ENCODE data around the gene IGFBP7.

The IGFBP7 gene, protein sequence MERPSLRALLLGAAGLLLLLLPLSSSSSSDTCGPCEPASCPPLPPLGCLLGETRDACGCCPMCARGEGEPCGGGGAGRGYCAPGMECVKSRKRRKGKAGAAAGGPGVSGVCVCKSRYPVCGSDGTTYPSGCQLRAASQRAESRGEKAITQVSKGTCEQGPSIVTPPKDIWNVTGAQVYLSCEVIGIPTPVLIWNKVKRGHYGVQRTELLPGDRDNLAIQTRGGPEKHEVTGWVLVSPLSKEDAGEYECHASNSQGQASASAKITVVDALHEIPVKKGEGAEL

DNA sequence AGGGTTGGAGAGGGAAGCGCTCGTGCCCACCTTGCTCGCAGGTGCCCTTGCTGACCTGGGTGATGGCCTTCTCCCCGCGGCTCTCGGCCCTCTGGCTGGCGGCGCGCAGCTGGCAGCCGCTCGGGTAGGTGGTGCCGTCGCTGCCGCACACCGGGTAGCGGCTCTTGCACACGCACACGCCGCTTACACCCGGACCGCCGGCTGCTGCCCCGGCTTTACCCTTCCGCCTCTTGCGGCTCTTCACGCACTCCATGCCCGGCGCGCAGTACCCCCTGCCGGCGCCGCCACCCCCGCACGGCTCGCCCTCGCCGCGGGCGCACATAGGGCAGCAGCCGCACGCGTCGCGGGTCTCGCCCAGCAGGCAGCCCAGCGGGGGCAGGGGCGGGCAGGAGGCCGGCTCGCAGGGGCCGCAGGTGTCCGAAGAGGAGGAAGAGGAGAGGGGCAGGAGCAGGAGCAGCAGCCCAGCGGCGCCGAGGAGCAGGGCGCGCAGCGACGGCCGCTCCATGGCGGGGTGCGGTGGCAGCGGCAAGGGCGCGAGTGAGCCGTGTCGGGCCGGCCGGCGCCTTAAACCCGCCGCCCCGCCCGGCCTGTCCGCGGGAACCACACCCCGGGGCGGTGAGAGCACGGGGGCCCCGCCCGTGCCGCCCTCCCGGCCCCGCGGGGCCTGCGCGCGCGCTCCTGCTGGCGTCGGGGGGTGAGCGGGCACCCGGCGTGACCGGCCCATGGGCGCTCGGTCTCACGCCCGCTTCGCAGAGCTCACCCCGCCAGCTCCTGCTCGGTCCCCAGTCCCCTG is at the start of gene IGFBP7:
Gene IGFBP7, minus strand, starts transcription at position 539 of the 793 bp plus-strand sequence. Its CDS starts 34 bp downstream, at position 505.
- no peak for DNase-seq

DNA sequence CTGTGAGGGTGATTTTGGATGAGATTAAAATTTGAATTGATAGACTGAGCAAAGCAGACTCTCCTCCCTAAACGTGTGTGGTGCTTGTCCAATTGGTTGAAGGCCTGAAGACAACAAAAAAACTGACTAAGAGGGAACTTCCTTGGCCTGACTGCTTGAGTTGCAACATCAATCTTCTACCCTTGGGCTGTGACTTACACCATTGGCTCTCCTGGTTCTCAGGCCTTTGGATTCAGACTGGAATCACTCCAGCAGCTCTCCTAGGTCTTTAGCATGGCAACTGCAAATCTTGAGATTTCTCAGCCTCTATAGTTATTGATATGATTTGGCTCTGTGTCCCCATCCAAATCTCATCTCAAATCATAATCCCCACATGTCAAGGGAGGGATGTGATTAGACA is 49.7 kb upstream of the IGFBP7 start:
- no peak for DNase-seq

DNA sequence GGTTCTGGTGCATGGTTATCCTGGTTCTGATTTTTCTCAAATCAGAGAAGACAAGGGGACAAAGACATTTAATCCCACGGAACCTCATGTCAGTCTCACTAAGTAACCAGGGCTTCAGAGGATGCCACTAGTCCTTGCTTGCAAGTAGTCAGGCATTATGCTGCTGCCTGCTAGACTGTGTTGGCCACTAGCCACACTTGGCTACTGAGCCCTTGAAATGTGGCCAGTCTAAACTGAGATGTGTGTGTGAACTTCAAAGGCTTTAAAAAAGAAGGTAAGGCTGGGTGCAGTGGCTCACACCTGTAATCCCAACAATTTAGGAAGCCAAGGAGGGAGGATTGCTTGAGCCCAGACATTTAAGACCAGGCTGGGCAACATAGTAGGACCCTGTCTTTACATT is 48.6 kb upstream of the IGFBP7 start:
- DNase-seq, result no peak

DNA sequence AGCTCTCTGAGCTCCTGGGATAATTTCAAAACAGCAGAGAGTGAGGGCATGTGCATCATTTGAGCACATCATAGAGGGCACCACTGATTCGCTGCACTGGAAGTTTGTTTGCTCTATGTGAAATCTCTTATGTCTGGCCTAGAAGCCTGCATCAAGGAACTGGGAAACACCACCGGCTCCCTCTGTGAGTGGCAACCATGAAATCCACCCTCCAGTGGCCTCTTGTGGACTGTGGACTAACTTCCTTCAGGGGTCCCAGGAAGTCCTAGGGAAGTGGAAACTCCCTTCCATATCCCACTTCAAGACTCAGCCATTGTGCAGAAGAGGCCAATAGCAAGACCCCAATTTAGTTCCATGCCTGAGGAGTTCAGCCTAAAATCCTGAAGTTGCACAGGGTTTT is 48.0 kb upstream of the IGFBP7 start:
- DNase-seq, result no peak

DNA sequence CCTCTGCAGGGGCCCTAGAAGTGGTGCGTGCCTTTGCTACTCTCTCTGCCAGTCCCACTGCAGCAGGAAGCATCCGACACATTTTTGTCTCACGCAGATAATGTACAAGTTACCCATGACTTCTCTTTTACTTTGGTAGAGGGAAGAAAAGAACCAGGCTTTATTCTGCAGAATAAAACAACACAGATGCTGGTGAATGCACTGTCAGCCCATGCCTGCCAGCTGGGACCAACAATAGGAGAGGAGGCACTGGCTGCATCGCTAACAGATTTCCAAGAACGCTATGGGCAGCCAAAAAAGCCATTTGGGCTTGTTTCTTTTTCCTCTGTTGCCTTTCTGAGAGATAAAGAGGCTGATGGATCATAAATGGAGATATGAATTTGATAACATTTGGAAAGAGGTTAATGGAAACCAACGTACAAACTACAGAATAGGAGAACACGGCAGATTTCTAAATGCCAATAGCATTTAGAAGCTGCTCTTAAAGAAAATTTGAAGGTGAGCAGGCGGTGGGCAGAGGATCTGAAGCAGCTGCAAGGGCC is 47.5 kb upstream of the IGFBP7 start:
- no peak for DNase-seq

DNA sequence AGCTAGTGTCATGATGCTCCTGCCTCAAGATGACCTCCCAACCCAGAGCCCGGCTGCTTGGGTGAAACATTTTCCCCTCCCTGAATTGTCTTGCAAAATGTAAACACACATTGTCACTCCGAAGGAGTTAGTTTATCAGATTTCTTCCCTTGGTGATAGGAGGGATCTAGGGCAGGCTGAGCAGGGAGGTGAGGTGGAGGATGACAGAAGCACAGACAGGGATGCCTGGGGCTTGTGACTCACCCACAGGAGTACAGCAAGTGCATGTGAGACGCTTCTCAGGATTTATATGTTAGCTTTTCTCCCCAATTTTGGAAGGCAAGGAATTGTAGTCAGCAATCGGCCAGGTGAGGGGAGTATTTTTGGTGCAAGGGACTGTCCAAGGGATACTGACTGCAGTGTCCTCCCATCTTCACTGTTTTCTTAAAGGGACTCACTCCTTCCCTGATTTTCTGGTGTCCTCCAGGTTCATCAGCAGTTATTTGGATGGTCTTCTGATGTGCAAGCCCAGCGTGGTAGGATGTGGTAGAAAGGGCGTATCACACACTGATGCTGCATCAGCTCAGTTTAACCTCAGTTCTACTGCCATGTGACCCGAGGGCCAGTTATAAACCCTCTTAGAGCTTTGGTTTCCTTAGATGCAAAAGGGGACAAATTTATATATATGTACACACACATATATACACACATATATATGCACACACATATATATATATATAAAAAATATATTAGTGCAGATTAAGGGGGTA is 46.2 kb upstream of the IGFBP7 start:
- no peak for DNase-seq

DNA sequence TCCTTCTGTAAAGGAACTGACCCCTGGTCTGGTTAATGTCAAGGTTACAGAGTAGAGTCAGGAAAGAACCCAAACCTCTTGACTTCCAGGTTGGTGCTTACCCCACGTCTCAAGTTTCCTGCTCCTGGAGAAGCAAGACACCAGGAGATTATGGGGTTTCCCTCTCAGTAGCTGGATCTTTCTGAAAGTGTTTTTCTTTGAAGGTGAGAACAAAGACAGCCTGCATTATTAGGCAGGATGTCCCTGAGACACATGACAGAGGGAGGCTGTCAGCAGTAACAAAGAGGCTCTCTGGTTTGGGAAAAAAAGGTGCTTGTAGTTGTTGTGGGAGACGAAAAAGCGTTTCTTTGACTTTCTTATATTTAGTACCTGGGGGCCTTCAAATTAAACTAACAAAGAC is 44.7 kb upstream of the IGFBP7 start:
- no peak for DNase-seq

DNA sequence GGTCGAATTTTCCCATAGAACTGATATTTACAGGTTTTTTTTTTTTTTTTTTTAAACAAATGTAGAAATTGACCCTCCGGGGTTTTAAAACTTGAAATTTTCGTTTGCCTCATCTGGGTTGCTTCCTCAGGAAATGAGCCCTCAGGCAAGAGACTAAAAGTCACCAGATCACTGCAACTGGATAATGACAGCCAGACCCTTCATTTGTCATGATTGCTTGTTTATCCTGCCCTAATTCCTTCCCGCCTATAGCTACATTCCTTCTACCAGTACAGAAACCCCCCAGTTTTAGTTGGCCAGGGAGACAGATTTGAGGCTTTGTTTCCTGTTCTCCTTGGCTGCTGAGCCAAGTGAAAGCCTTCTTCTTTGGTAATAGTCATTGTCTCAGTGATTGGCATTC is 44.0 kb upstream of the IGFBP7 start:
- no peak for DNase-seq

DNA sequence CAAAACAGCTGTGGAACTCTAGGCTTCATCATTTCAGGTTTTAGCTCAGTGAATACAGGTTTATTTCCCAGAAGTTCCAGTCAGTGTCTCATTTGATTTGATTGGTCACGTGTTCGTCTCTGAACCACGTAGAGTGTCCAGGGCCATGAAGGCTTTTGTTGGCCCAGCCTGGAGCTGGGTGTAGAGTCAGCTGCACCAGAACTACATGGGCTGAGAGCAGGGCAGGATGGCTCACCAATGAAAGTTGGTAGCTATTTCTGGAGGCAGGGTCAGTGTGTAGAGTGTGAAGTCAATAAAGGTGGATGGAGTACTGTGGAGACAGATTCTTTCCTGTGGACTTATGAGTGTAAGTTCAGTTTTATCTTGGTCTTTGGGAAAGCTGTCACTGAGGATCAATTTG is 43.0 kb upstream of the IGFBP7 start:
- no peak for DNase-seq

DNA sequence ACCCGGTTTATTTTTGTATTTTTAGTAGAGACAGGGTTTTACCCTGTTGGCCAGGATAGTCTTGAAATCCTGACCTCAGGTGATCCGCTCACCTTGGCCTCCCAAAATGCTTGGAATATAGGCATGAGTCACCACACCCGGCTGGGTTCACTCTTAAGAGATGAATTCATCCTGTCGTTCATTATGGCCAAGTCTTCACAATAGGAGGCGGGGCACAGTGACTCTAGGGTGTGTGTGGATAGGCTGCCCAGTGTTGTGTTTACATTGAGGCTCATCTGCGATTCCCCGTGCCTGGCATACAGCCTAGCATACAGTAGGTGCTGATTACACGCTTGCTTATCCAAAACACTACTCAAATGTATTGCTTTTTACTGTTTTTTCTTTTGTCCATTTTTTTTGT is 41.3 kb upstream of the IGFBP7 start:
- DNase-seq, result no peak

DNA sequence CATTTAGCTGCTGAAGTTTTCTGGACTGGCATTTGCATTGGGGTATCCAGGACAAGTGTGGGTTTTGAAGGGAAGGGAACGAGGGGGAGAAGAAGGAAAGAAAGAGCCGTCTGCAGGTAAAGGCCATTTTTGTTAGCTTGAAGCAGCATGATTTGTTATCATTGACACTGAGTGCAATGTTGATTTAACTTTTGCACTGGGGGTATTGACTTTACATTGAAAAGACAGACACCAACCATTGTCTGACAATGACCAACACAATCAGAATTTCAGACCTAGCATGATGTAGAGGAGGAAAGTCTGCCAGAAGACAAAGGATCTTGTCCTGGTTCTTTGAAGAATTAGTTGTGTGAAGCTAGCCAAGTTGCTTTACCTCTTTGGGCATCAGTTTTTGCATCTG is 39.6 kb upstream of the IGFBP7 start:
- DNase-seq, result no peak

DNA sequence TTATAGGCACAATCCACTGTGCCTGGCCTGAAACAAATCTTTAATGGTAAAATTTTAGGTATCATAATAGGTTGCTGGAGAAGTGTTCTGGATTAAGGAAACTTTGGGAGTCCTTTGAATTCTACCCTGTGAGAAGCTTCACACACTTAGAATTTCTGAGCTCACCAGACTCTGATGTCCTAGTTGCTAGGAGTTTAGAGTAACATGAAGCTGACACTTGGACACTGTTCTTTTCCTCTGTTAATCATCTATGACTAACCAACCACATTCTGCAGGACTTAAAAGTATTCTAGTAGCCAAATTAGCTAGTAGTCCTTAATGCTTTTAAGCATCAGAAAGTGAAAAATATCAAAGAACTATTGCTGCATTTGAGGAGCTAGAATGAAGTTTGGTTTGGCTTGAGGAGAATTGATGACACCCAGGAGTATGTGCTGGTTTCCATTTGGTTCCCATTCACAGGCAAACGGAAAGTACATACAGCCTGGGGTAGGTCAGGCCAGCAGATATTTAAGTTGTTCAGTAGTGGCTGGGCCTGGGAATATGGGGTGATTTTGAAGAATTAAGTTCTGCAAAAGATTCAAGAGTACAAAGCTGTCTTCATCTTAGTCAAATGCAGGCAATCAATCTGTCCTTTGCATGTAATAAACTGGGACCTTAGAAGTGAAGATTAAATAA is 38.8 kb upstream of the IGFBP7 start:
- DNase-seq, result no peak

DNA sequence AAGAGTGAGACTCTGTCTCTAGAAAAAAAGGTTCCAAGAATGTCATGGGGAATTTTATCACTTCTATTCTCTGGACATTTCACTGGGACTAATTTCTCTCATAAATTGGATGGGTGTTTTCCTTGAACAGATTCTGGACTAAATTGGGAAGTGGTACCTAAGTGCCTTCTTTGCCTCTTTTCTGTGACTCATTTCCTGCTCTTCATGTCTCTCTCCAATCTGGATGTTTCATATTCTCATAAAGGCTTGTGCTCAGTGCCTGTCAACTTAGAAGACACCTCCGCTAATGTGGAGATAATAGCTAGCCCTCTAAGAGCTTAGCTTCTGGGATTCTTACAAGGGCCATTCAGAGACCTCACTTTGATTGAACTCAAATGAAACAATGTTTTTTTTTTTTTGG is 38.0 kb upstream of the IGFBP7 start:
- DNase-seq, result no peak

DNA sequence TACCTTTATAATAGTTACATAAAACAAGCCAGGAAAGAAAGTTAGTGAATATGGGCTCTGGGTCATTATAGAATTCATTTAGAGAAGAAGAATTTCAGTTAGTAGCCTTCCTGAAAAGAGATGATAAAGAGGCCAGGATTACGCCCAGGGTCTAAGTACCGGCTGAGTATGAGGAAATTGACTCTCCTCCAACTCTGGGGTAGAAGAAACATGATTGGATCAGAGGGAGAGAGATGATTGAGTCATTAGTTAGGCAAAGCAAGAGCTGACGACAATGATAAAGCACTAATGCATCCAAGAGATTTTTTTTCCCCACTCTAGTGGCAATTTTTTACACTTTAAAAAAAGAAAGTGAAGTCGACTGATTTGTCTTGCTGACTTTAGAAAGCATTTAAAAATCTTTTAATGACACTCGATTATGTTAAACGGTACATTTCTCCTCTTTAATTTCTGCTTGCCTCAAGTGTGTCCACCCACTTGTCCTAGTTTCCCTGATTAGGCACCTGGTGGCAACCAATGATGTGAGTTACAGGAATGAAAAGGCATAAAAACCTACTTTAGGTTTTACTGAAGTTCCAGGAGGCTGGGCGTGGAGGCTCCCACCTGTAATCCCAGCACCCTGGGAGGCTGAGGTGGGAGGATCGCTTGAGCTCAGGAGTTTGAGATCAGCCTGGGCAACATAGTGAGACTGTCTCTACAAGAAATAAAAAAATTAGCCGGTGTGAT is 37.3 kb upstream of the IGFBP7 start:
- DNase-seq, result no peak

DNA sequence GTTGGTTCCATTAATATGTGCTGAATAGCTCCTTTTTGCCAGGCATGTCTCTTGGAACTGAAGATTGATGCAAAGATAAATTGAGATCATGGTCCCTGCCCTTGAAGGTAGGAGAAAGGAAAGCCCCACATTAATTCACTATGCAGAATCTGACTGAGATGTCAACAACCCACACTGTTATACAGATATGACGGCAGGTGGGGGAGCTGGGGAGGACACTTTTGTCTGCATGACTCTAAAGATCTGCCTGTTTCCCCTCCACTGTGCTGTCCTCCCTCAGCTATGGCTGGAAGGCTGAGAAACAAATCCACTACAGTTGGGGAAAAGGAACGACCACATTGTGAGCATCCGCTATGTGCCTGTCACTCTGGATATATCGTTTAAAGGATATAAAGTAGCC is 36.3 kb upstream of the IGFBP7 start:
- no peak for DNase-seq

DNA sequence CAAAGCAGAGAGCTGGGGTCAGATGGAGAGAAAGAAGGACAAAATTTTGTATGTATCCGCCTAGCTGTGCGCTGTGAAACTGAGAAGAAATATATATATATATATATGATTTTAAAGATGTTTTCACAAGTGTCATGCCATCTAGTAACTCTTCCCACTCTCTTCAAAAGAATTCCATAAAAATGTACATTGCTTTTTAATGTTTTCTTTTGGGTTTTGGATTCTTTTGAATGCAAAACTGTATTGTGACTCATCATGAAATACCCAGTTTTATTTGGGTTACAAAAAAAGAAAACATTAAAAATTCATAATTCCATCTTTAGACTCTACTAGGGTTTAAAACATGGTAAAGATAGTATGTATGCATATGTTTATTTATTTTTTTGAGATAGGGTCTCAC is 34.3 kb upstream of the IGFBP7 start:
- no peak for DNase-seq

DNA sequence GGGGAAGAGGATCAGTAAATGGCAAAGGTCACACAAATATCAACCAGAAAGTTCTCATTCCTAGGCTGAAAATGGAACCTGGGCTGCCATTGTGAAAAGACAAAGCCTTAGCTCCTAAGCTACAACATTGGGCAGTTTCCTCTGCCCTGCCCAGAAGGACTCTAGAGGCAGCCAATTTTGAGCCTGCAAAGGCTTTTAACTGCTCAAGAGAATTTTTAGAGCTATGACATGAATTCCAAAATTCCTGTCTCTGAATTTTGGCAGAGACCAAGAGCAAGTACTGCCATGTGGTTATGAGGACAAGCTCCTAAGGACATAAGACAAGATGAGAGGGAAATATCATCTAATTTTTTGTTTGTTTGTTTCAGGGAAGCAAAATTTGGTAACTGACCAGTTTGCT is 29.6 kb upstream of the IGFBP7 start:
- no peak for DNase-seq

DNA sequence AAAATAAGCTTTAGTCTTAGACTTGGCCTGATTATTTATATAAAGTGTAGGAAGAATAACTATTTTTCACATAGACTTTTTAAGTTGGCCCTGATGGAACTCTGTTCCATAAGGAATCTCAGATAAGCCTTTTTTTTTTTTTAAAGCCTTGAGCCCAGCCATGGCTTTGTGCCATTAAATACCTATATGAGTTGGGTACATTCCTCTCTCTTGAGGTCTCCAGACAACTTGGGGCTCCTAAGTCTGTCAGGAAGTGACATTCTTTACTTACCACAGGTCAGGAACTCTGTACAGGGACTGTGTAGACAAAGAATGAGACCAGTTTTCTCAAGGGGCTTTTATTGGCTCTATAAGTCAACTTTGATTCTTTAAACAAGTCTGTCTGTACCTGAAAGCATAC is 27.1 kb upstream of the IGFBP7 start:
- no peak for DNase-seq

DNA sequence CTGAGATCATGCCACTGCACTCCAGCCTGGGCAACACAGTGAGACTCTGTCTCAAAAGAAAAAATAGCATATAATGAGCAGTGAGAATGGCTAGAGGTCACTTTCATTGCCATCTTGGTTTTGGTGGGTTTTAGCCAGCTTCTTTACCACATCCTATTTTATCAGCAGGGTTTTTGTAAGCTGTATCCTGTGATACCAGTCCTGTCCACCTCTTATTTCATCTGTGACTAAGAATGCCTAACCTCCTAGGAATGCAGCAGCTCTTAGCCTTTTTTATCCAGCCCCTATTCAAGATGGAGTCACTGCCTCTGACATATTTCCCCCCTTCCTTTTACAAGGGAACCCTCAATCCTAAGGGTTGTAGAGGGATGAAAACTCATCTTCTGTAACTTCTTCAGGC is 26.1 kb upstream of the IGFBP7 start:
- no peak for DNase-seq

DNA sequence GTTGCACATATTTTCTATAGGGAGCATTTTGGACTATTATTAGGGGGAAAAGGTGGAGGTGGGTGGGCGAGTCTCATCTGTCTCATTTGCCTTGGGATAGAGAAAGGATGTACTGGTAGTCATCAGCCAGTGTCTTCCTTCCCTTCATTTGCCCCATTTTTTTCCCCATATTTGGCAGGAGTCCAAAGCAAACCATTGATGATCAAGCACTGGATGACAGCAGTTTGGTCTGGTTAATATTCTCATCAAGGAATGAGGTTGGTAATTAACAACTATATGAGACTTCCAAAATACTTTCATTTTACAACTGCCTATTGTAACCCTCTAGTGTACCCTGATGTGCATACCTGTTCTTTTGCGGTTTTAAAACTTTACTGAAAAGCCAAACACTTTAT is 22.6 kb upstream of the IGFBP7 start:
- DNase-seq, result no peak

DNA sequence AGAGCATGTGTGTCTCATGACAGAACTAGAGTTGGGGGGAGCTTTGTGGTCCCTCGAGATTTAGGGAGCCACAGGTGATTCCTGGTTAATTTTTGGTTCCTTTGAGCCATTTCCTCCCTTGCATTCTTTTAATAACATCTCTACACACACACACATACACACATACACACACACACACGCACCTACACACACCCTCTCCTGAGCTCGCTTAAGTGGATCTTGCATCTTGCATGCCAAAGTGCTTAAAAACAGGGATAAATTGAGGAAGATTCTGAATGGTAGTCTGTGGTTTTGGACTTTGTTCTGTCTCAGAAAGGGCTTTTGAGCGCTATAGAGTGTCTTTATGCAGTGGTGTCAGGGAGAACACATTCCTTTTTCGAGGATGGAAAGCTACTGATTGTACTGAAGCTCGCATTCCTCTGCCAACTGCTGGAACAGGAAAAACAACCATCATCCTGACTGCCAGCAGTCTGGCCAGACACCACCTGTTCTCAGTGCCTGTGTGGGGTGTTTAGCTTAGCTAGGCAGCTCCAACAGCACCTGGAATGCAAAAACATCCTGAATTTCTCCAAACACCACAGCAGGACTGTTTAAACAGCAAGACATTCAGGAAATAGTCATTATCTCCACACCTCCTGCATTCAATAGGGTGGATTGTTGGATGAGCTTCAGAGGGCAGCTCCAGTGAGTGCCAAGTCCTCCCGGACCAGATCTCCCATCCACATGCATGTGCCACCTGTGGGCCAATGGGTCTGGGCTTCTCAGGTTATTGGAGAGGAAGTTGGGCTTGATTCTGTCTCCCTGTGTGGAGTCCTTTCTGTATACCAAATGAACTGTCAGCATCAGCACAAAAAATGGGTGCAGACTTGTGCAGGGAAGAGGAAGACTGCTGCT is 21.9 kb upstream of the IGFBP7 start:
- no peak for DNase-seq
